AG04450 (cell line): ENCODE data around the gene RNF145. TPM values are rescaled to one million over a fixed set of nuclear protein-coding genes. Genes with fewer than 3 reads are reported as not detected.

Experiments used
- CTCF ChIA-PET: fragments of 300-600, 350-600 bp; formaldehyde crosslinking; extraction: SDS; loops from one replicate; lab custom pipeline; 2022; ENCODE audit warnings: antibody characterized with exemption, inconsistent platforms; lab: Charles Lee
- POLR2A ChIA-PET: fragments of 350-600 bp; formaldehyde crosslinking; extraction: SDS; loops from one replicate; lab custom pipeline; 2021; ENCODE audit warnings: antibody characterized with exemption, inconsistent platforms; lab: Yijun Ruan, JAX
- DNase-seq: peaks from one replicate; pipeline ENCODE4 v3.0.0-alpha.2; 2011; ENCODE audit warnings: low read depth, low spot score
- H3K27ac ChIP-seq: one replicate; pipeline ENCODE4 v1.5.1; 2012; ENCODE audit warnings: low read depth, low read length, control low read depth
- H3K27me3 ChIP-seq: one replicate; pipeline ENCODE4 v1.6.0; 2012; ENCODE audit warnings: low read length; ENCODE audit not compliant: control insufficient read depth, insufficient read depth
- H3K4me3 ChIP-seq: 2 replicates; pipeline ENCODE4 v1.5.1; 2011; ENCODE audit warnings: mild to moderate bottlenecking, low read depth, low read length, control low read depth
- H3K9me3 ChIP-seq: 2 replicates; pipeline ENCODE4 v1.5.1; 2012; ENCODE audit warnings: low read length; ENCODE audit not compliant: control insufficient read depth, insufficient read depth
- polyA plus RNA-seq: library from polyadenylated mRNA; depleted of rRNA; stranded (reverse); fragments of >200 nt; gene quantifications from 2 replicates; pipeline ENCODE4 v1.2.3, GENCODE V29; 2011
- TF ChIP-seq, protein P1 (sequence below): IDR thresholded peaks from 2 replicates; pipeline ENCODE4 v1.5.1; 2011; ENCODE audit warnings: low read depth, low read length, control low read depth, inconsistent platforms

RNF145 gene
- polyA plus RNA-seq, 1 experiment = 66.3 TPM

DNA sequence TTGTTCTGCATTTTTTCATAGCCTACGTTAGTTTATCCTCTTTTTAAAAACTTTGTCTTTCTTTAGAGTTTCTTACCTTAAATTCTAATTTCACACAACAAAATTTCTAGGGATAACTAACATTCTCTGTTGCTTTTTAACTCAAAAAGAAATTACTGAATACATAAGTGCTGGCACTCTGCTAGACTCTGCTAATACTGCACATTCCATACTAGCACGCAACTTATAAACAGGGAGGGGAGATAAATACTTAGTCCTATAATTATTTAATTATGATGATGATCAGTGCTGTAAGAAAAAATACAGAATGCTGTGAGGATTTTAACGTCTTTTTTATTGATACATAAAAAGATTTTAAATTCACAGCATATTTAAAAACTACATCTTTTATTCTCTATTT lies 25.1 kb downstream of the RNF145 start:
- TF ChIP-seq, protein P1, sequence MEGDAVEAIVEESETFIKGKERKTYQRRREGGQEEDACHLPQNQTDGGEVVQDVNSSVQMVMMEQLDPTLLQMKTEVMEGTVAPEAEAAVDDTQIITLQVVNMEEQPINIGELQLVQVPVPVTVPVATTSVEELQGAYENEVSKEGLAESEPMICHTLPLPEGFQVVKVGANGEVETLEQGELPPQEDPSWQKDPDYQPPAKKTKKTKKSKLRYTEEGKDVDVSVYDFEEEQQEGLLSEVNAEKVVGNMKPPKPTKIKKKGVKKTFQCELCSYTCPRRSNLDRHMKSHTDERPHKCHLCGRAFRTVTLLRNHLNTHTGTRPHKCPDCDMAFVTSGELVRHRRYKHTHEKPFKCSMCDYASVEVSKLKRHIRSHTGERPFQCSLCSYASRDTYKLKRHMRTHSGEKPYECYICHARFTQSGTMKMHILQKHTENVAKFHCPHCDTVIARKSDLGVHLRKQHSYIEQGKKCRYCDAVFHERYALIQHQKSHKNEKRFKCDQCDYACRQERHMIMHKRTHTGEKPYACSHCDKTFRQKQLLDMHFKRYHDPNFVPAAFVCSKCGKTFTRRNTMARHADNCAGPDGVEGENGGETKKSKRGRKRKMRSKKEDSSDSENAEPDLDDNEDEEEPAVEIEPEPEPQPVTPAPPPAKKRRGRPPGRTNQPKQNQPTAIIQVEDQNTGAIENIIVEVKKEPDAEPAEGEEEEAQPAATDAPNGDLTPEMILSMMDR = no peak
- DNase-seq = peak; percentile 11
- Histone ChIP-seq H3K4me3 (no peak overlapping the region), H3K27me3 (no peaks in the 10 kb centered on the region), H3K27ac (no peak overlapping the region), H3K9me3 (no peaks in the 10 kb centered on the region)
- ChIA-PET CTCF (no interaction called here), POLR2A (interaction anchor here (0.7 to 1.2 kb wide), 3 partner anchors 23 to 128 kb away, joined by 3 to 5 read pairs (median 4); no protein-coding TSS in a partner anchor)

DNA sequence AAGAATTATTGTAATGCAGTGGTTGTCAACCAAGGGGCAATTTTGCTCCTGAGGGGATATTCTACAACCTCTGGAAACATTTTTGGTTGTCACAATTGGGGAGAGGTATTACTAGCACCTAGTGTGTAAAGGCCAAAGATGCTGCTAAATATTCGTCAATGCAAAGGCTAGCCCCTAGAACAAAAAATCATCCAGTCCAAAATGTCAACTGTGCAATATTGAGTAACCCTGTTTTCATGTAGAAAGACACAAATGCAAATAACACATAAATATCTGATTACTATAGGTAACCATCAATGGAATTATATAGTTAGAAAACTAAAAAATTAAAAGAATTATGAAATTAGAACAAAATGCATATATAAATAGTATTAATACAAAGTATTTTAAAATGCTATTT lies 26.1 kb downstream of the RNF145 start:
- DNase-seq = no peak
- TF ChIP-seq, protein P1 = no peak
- no peaks in the 10 kb centered on the region for H3K27me3 ChIP-seq
- peak overlapping the region; percentile 68 for H3K27ac ChIP-seq
- ChIA-PET CTCF (no interaction called here), POLR2A (no interaction called here)
- no peaks in the 10 kb centered on the region for H3K9me3 ChIP-seq
- H3K4me3 ChIP-seq = no peak overlapping the region

DNA sequence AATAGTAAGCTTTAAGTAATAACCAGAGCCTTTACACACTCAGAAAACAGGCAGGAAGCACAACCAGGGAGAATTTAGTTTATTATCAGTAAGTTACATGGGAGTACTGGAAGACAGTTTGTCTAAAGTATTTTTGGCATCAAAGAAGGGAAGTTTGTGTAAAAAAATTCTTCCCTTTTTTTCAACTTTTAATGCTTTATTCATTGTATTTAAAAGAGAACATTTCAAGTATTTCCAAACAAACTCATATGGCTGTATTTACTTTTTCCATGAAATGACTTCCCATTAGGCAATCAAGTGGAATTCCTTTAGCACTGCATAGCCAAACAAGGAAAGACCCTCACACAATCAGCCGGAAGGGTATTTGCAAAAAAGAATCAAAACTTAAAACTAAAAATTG lies 26.7 kb downstream of the RNF145 start:
- Histone ChIP-seq H3K27ac (no peak overlapping the region), H3K27me3 (no peaks in the 10 kb centered on the region), H3K4me3 (no peak overlapping the region), H3K9me3 (no peaks in the 10 kb centered on the region)
- POLR2A ChIA-PET = no interaction called here
- CTCF ChIA-PET = interaction anchor here (1.4 kb wide), 1 partner anchor 26 kb away, joined by 5 read pairs; no protein-coding TSS in a partner anchor
- DNase-seq = peak; percentile 29
- TF ChIP-seq, protein P1 = no peak

DNA sequence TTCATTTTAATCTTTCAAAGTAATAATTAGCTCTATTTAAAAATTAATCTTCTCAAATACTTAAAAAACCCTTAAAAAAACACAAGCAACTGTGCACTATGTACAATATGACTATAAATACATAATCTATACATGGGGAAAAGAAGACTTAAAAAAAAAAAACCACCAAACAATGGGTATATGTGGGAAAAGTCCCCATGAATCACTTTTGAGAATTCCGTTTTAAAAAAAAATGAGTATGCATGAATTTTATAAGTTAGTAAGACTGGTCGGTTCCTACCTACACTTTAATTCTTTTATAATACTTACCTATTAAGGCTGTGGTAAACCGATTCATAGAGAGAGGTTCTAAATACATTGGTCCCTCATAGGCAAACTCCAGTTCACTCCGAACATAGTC lies 27.7 kb downstream of the RNF145 start:
- TF ChIP-seq, protein P1 = no peak
- no peak for DNase-seq
- Histone ChIP-seq H3K9me3 (no peaks in the 10 kb centered on the region), H3K4me3 (no peak overlapping the region), H3K27ac (no peak overlapping the region), H3K27me3 (no peaks in the 10 kb centered on the region)
- ChIA-PET CTCF (interaction anchor here (1.4 kb wide), 1 partner anchor 25 kb away, joined by 5 read pairs; no protein-coding TSS in a partner anchor), POLR2A (no interaction called here)

DNA sequence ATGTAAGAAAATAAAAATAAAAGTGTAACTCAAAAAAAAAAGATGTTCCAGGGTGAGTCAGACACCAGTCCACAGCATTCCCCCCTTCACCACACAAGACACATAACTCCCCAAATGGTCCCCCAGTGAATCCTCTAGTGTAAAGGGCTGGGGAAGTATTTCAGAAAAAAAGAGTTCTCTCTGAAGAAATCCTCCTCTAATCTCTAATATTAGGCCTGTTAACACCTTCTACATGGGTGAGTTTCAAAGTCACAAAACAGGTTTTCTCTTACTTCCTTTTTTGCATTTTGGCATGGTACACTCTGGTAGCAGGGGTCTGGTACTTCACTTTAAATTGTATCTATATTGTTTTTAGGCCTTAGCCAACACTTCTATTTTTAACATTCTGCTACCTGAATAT lies 28.2 kb downstream of the RNF145 start:
- Histone ChIP-seq H3K9me3 (no peaks in the 10 kb centered on the region), H3K27ac (no peak overlapping the region), H3K4me3 (no peak overlapping the region), H3K27me3 (no peaks in the 10 kb centered on the region)
- TF ChIP-seq, protein P1 = no peak
- POLR2A ChIA-PET = no interaction called here
- CTCF ChIA-PET = no interaction called here
- no peak for DNase-seq
